CD4-positive, alpha-beta T cell treated with Interferon gamma for 1 hour (primary cell): ENCODE data around the gene TK2.
"Not testable (repeated sequence)": the region's sequence is repeated elsewhere in the genome, so short reads cannot be mapped to it uniquely, and the experiment has no call there.

Experiments used
- DNase-seq: peaks from one replicate; pipeline ENCODE4 v3.0.0-alpha.2; 2020

The TK2 gene

GRCh38 chr16:66481081-66481942 is 68.6 kb downstream of the TK2 start:
- DNase-seq: no peak

- DNase-seq: no peak
Measured at GRCh38 chr16:66480265-66481080, 69.4 kb downstream of the TK2 start.

GRCh38 chr16:66479661-66480264 is 70.2 kb downstream of the TK2 start:
- DNase-seq: no peak

GRCh38 chr16:66478733-66479511 is 71.0 kb downstream of the TK2 start:
- DNase-seq: peak; percentile 75

GRCh38 chr16:66477028-66477515 is 72.8 kb downstream of the TK2 start:
- no peak for DNase-seq

- DNase-seq: peak; percentile 29
Measured at GRCh38 chr16:66476328-66477027, 73.4 kb downstream of the TK2 start.

GRCh38 chr16:66475232-66475631 is 74.7 kb downstream of the TK2 start:
- no peak for DNase-seq

GRCh38 chr16:66474750-66475199 is 75.1 kb downstream of the TK2 start:
- peak; percentile 65 for DNase-seq

GRCh38 chr16:66473654-66474519 is 76.0 kb downstream of the TK2 start:
- no peak for DNase-seq

- DNase-seq: no peak
Measured at GRCh38 chr16:66473051-66473571, 76.8 kb downstream of the TK2 start.

- DNase-seq: no peak
Measured at GRCh38 chr16:66471716-66472393, 78.1 kb downstream of the TK2 start.

- no peak for DNase-seq
Measured at GRCh38 chr16:66471264-66471663, 78.7 kb downstream of the TK2 start.

GRCh38 chr16:66470556-66470955 is 79.4 kb downstream of the TK2 start:
- DNase-seq: no peak

GRCh38 chr16:66469947-66470546 is 79.9 kb downstream of the TK2 start:
- no peak for DNase-seq

GRCh38 chr16:66469291-66469946 is 80.5 kb downstream of the TK2 start:
- no peak for DNase-seq

GRCh38 chr16:66468321-66468965 is 81.5 kb downstream of the TK2 start:
- no peak for DNase-seq

- no peak for DNase-seq
Measured at GRCh38 chr16:66467611-66468010, 82.3 kb downstream of the TK2 start.

GRCh38 chr16:66466636-66467035 is 83.3 kb downstream of the TK2 start:
- DNase-seq: not testable (repeated sequence)
